AG20443 (cell line): Measurements from ENCODE around the gene CTXND1.

Experiments used
- DNase-seq: peaks from one replicate; pipeline ENCODE4 v3.0.0; 2012; ENCODE audit warnings: low spot score, mixed read lengths

The CTXND1 gene

GRCh38 chr15:80251428-80252120, 439 bp downstream of the CTXND1 start:
- DNase-seq, result peak; percentile 45

GRCh38 chr15:80250614-80251427, 1.2 kb downstream of the CTXND1 start:
- DNase-seq, result no peak

- no peak for DNase-seq
Observed at GRCh38 chr15:80249973-80250372, 2.0 kb downstream of the CTXND1 start.

- no peak for DNase-seq
Observed at GRCh38 chr15:80247320-80247719, 4.7 kb downstream of the CTXND1 start.

GRCh38 chr15:80246425-80246894, 5.6 kb downstream of the CTXND1 start:
- DNase-seq, result no peak

GRCh38 chr15:80242802-80243201, 9.2 kb downstream of the CTXND1 start:
- DNase-seq, result no peak

GRCh38 chr15:80242132-80242769, 9.8 kb downstream of the CTXND1 start:
- peak; percentile 66 for DNase-seq

- no peak for DNase-seq
Observed at GRCh38 chr15:80241508-80241907, 10.5 kb downstream of the CTXND1 start.

GRCh38 chr15:80240276-80240675, 11.7 kb downstream of the CTXND1 start:
- no peak for DNase-seq

GRCh38 chr15:80234883-80235282, 17.1 kb downstream of the CTXND1 start:
- peak; percentile 63 for DNase-seq

GRCh38 chr15:80233581-80233980, 18.4 kb downstream of the CTXND1 start:
- no peak for DNase-seq

GRCh38 chr15:80231371-80231770, 20.6 kb downstream of the CTXND1 start:
- no peak for DNase-seq

- DNase-seq, result peak; percentile 44
Observed at GRCh38 chr15:80228959-80229610, 22.9 kb downstream of the CTXND1 start.

- no peak for DNase-seq
Observed at GRCh38 chr15:80219955-80220354, 32.1 kb downstream of the CTXND1 start.

- DNase-seq, result no peak
Observed at GRCh38 chr15:80217327-80217900, 34.6 kb downstream of the CTXND1 start.

GRCh38 chr15:80216911-80217310, 35.1 kb downstream of the CTXND1 start:
- DNase-seq, result no peak

GRCh38 chr15:80216141-80216540, 35.9 kb downstream of the CTXND1 start:
- no peak for DNase-seq

- no peak for DNase-seq
Observed at GRCh38 chr15:80214910-80215309, 37.1 kb downstream of the CTXND1 start.

GRCh38 chr15:80211976-80212375, 40.0 kb downstream of the CTXND1 start:
- no peak for DNase-seq

GRCh38 chr15:80210611-80211573, 41.1 kb downstream of the CTXND1 start:
- no peak for DNase-seq
